HG02852 (cell line): ENCODE results near the gene SENP7.
"Not testable (repeated sequence)": the region's sequence is repeated elsewhere in the genome, so short reads cannot be mapped to it uniquely, and the experiment has no call there.

Experiments used
- ATAC-seq: cut with Tn5 transposase; IDR thresholded peaks from one replicate; pipeline ENCODE4 v1.9.1; 2021; ENCODE audit warnings: mild to moderate bottlenecking, moderate library complexity; ENCODE audit not compliant: unreplicated experiment

SENP7 gene

DNA sequence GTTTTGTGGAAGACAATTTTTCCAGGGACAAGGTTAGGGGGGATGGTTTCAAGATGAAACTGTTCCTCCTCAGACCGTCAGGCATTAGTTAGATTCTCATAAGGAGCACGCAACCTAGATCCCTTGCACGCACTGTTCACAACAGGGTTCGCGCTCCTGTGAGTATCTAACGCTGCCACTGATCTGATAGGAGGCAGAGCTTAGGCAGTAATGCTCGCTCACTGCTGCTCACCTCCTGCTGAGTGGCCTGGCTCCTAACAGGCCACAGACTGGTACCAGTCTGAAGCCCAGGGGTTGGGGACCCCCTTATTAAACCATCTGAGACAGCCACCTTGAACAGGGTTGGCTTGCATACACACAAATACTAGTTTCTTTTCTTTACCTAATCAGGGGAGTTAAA lies 179.1 kb downstream of the SENP7 start:
- no peak for ATAC-seq

DNA sequence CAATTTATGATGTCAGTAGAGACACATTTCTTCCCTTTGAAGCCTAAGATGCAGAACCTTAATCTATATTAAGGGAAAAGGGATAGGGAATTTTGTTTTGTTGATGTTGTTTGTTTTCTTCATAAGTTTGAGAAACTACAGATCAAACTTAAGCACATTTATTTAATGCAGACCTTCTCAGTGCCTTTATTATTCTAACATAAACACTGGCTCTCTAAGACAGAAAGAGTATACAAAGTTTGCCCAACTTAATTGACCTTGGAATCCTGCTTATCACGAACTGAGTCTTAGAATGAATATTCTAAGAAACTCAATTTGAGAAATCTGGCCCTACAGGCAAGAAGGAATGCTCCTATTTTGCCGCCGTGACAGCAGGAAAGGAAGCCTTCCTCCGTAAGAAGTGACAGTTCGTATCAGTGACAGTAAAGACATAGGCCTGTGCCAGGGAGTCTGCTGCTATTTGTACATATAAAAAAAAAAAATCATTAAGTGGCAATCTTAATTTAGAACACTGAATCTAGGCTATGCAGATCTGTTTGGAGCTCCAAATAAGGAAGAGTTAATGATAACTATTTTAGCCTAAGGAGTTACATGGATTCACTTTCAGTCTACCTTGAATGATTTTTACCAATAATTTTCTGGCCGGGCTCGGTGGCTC lies 183.9 kb downstream of the SENP7 start:
- ATAC-seq: no peak

GRCh38 chr3:101325393-101326134 lies 187.4 kb downstream of the SENP7 start:
- no peak for ATAC-seq

- no peak for ATAC-seq
These were observed 192.5 kb downstream of the SENP7 start, which contains the start of gene IMPG2 for GRCh38 chr3:101320475-101320874. TSS of gene IMPG2 (minus strand) at chr3:101320575. CDS start at chr3:101320372, 203 bp downstream.

DNA sequence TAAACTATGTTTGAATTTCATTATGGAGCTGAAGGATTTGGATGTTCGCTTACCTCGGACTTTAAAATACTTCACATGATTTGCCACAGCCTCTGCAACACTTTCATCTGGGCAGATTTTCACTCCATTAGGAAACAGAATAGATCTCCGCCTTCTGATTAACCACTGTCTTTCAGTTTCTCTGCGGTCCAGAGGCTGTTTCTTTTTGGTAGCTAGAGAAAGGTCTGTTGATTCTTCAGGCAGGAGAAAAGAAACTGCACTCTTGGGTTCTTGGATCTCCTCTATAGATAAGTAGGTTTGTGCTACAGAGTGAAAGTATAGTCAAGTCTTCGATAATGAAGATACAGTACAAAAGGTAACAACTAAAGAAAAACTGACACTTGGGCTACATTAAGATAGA lies 193.5 kb downstream of the SENP7 start:
- no peak for ATAC-seq

GRCh38 chr3:101312545-101312944 lies 200.5 kb downstream of the SENP7 start:
- ATAC-seq: no peak

- ATAC-seq: no peak
These were observed 201.3 kb downstream of the SENP7 start for GRCh38 chr3:101311676-101312075.

GRCh38 chr3:101310978-101311375 lies 202.0 kb downstream of the SENP7 start:
- ATAC-seq: no peak

DNA sequence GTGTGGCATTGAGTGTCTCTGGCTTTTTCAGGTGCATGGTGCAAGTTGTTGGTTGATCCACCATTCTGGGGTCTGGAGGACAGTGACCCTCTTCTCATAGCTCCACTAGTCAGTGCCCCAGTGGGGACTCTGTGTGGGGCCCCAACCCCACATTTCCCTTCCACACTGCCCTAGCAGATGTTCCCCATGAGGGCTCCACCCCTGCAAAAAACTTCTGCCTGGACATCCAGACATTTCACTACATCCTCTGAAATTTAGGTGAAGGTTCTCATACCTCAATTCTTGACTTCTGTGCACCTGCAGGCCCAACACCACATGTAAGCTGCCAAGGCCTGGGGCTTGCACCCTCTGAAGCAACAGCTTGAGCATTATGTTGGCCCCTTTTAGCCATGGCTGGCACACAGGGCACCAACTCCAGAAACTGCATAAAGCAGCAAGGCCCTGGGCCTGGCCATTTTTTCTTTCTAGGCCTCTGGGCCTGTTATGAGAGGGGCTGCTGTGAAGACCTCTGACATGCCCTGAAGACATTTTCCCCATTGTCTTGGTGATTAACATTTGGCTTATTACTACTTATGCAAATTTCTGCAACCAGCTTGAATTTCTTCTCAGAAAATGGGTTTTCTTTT lies 204.8 kb downstream of the SENP7 start:
- ATAC-seq: not testable (repeated sequence)

- no peak for ATAC-seq
These were observed 209.2 kb downstream of the SENP7 start for GRCh38 chr3:101303836-101304235.

GRCh38 chr3:101303089-101303731 lies 209.8 kb downstream of the SENP7 start:
- ATAC-seq: peak; percentile 70

DNA sequence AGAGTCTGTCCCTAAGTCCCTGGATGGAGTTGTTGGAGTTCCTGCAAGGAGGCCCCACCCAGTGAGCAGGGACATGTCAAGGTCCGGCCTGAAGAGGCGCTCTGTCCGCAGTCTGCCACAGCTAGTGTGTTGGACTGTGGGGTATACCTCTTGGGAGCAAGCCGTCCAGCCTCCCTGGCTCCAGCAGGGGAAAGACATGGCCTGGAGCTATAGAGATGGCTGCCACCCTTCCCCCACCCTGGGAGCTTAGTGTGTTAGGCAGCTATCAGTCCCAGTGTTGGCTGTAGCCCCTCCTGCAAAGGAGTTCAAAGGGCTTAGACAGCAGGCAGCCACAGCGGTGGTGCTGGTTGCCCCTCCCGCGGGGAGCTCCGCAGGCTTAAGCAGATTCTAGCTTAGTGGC lies 212.9 kb downstream of the SENP7 start:
- no peak for ATAC-seq

DNA sequence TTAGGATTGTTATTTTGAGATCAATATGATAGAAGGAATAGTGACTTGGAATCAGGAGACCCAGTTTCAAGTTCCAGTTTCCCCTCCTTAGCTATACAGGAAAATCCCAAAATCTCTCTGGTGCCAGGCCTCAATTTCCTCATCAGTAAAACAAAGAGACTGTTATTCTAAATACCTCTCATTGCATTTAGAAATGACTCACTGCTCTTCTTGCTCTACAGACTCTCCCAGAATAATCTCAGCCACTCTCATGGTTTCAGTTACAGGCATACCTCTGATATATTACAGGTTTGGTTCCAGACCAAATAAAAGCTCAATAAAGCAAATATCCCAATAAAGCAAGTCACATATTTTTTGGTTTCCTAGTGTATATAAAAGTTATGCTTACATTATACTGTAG lies 221.0 kb downstream of the SENP7 start:
- peak; percentile 74 for ATAC-seq

DNA sequence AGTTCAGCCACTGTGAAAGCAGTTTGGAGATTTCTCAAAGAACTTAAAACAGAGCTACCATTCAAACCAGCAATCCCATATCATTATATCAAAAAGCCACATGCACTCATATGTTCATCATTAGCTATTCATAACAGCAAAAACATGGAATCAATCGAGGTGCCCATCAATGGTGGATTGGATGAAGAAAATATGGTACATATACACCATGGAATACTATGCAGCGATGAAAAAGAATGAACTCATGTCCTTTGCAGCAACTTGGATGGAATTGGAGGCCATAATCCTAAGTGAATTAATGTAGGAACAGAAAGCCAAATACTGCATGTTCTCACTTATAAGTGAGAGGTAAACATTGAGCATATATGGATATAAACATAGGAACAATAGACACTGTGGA lies 224.7 kb downstream of the SENP7 start:
- ATAC-seq: no peak

- no peak for ATAC-seq
These were observed 228.3 kb downstream of the SENP7 start for GRCh38 chr3:101284757-101285156.

GRCh38 chr3:101281521-101282030 lies 231.4 kb downstream of the SENP7 start:
- no peak for ATAC-seq

- ATAC-seq: no peak
These were observed 233.1 kb downstream of the SENP7 start for GRCh38 chr3:101279765-101280385.

GRCh38 chr3:101279162-101279561 lies 233.8 kb downstream of the SENP7 start:
- ATAC-seq: no peak

GRCh38 chr3:101278727-101279126 lies 234.3 kb downstream of the SENP7 start:
- no peak for ATAC-seq
